ENCODE data around the gene EID2B. TPM values are rescaled to one million over a fixed set of nuclear protein-coding genes. Genes with fewer than 3 reads are reported as not detected.
A peak's percentile ranks its signal among the peaks of the same experiment; 100 is the strongest.

Gene EID2B
- total and polyA plus RNA-seq, 2 of the 13 experiments (the other 11 are each of a cell fraction or from before 2014, with no cell fraction given): 2.5 to 3.7 TPM

DNA sequence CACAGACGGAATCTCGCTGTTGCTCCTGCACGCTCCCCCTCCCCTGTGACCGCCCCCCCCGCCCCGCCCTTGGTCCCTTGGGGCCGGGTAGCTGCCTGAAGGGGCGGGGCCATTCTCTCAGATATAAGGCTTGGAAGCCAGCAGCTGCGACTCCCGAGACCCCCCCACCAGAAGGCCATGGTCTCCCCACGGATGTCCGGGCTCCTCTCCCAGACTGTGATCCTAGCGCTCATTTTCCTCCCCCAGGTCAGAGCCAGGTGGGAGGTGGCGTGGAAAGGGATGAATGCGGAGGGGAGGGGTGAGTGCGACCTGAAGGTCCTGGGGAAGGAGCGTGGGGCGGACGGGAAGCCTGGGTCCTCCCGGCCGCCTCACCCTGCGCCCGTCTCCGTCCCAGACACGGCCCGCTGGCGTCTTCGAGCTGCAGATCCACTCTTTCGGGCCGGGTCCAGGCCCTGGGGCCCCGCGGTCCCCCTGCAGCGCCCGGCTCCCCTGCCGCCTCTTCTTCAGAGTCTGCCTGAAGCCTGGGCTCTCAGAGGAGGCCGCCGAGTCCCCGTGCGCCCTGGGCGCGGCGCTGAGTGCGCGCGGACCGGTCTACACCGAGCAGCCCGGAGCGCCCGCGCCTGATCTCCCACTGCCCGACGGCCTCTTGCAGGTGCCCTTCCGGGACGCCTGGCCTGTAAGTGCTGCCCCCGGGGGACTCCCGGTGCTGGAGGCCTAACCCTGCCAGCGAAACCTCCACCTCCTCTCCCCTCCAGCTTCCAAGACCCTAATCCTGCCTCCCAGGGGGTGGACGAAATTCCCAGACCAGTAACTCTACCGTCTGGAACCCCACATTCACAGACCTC, 33.6 kb downstream of the EID2B start, which contains the start of gene DLL3:
TSS of gene DLL3 (plus strand) at position 150 of the 845 bp plus-strand sequence. CDS start at position 178, 28 bp downstream.
- peaks cover 30% of the 10 kb centered on the region for H3K4me1 ChIP-seq (ENCODE audit: insufficient read depth, low read length)
- no peaks in the 10 kb centered on the region for H3K9me3 ChIP-seq (ENCODE audit: low read length)
- 15% methylated on average over 11 of the region's 60 CpGs for WGBS (ENCODE audit: low lambda C conversion rate)
- H3K4me2 ChIP-seq (ENCODE audit: low read depth, low read length): peak within 1 kb of the TSS; percentile 89
- DNase-seq (ENCODE audit: low spot score) (no peak), FAIRE-seq (no peak), ATAC-seq (peak; percentile 59)
- POLR2A ChIA-PET: no interaction called here
- H3K79me2 ChIP-seq (ENCODE audit: insufficient read depth, low read length): no peaks in the 10 kb centered on the region
- H2AFZ ChIP-seq (ENCODE audit: low read length): peak within 1 kb of the TSS; percentile 71
- peak within 1 kb of the TSS; percentile 30 to 64 (median 41); a peak in 5 of 6 replicates for H3K4me3 ChIP-seq (replicated peaks in 1 of 3; ENCODE audit: insufficient read depth in 1 of 3, low read depth in 2 of 3, low read length in 3 of 3)
- H3K9ac ChIP-seq (ENCODE audit: insufficient read depth, low read depth, low read length): 0 out of 2 replicates have a peak within 1 kb of the TSS, but pooled peaks have one; percentile 0
- H4K20me1 ChIP-seq (ENCODE audit: insufficient read depth, low read length): no peaks in the 10 kb centered on the region
- no TSS peak for BruUV-seq (replicated peaks)
- intact Hi-C loops (cut with micrococcal nuclease; ENCODE audit: unreplicated experiment): no loop called here
- no peaks in the 10 kb centered on the region for H3K36me3 ChIP-seq (replicated peaks in 1 of 2; ENCODE audit: control insufficient read depth in 1 of 2, insufficient read depth in 2 of 2, low read length in 2 of 2)
- no peak within 1 kb of the TSS for H3K27ac ChIP-seq (ENCODE audit: extremely low read length, insufficient read depth, low read length)
- CTCF ChIA-PET (ENCODE audit: low intra/inter-chr PET ratio, low total read pairs): interaction anchor here (0.8 kb wide), 1 partner anchor 33 kb away, joined by 3 read pairs; the partner anchor contains the start of gene EID2B
- in situ Hi-C loops (cut with HindIII; ENCODE audit: extremely low pct_ligation_motif_present, low pct_unique_long_range_greater_than_20kb): loop anchor here (5.0 kb wide), 1 partner anchor 33 kb away; the partner anchor contains the start of gene EID2B
- peaks cover 9 to 46% of the 10 kb centered on the region in 2 experiments for H3K27me3 ChIP-seq (ENCODE audit: control insufficient read depth in 1 of 2, insufficient read depth in 2 of 2, low read length in 2 of 2)
- no peak for TF ChIP-seq HNRNPH1 (optimal IDR thresholded peaks at IDR 0.05; ENCODE audit: low read depth, low read length)
- peak; percentile 39 for TF ChIP-seq HNRNPLL (IDR thresholded peaks at IDR 0.05; ENCODE audit: low read depth, low read length, poor library complexity, severe bottlenecking)
- no peak for TF ChIP-seq ZXDC (CRISPR knock-in tag; IDR thresholded peaks at IDR 0.05)
- TF ChIP-seq TSC22D2 (CRISPR knock-in tag; IDR thresholded peaks at IDR 0.05; ENCODE audit: borderline replicate concordance): no peak
- no peak for TF ChIP-seq GATAD1 (CRISPR knock-in tag; IDR thresholded peaks at IDR 0.05)
- no peak for TF ChIP-seq ZNF781 (CRISPR knock-in tag; IDR thresholded peaks at IDR 0.05; ENCODE audit: borderline replicate concordance, not compliant biosample characterization)
- TF ChIP-seq MTERF4 (CRISPR knock-in tag; IDR thresholded peaks at IDR 0.05): no peak
- TF ChIP-seq, protein P1, sequence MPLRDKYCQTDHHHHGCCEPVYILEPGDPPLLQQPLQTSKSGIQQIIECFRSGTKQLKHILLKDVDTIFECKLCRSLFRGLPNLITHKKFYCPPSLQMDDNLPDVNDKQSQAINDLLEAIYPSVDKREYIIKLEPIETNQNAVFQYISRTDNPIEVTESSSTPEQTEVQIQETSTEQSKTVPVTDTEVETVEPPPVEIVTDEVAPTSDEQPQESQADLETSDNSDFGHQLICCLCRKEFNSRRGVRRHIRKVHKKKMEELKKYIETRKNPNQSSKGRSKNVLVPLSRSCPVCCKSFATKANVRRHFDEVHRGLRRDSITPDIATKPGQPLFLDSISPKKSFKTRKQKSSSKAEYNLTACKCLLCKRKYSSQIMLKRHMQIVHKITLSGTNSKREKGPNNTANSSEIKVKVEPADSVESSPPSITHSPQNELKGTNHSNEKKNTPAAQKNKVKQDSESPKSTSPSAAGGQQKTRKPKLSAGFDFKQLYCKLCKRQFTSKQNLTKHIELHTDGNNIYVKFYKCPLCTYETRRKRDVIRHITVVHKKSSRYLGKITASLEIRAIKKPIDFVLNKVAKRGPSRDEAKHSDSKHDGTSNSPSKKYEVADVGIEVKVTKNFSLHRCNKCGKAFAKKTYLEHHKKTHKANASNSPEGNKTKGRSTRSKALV (CRISPR knock-in tag; IDR thresholded peaks at IDR 0.05): peak; percentile 100
- TF ChIP-seq GMEB2 (CRISPR knock-in tag; IDR thresholded peaks at IDR 0.05; ENCODE audit: low read depth): no peak
- TF ChIP-seq, protein P2, sequence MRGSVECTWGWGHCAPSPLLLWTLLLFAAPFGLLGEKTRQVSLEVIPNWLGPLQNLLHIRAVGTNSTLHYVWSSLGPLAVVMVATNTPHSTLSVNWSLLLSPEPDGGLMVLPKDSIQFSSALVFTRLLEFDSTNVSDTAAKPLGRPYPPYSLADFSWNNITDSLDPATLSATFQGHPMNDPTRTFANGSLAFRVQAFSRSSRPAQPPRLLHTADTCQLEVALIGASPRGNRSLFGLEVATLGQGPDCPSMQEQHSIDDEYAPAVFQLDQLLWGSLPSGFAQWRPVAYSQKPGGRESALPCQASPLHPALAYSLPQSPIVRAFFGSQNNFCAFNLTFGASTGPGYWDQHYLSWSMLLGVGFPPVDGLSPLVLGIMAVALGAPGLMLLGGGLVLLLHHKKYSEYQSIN (CRISPR knock-in tag; IDR thresholded peaks at IDR 0.05; ENCODE audit: borderline replicate concordance): no peak
- no peak for TF ChIP-seq ESRRA (CRISPR knock-in tag; IDR thresholded peaks at IDR 0.05; ENCODE audit: low read depth)
- no peak for TF ChIP-seq ZFX (CRISPR knock-in tag; IDR thresholded peaks at IDR 0.05; ENCODE audit: low read depth)

Data from HepG2 (cell line).